ENCODE data around the gene GLCCI1.

GLCCI1 gene

DNA sequence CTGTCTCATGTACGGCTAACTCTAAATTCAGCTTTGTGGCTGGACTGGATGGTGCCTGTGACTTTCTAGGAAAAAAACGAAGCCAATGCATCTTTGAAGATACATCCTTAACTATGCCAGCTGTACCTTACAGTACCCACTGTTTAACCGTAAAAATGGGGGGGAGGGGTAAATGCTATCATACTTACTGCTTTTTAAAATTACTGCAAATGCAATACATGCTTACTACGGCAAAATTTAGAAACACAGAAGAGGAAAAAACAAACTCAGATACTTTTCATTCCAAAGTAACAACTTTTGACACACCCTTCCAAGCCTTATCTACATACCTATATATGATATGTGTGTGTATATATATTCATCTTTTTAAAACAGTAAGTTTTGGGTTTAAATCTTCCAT lies 20.4 kb upstream of the GLCCI1 start:
- H3K9ac ChIP-seq (ENCODE audit: low read length), result no peak overlapping the region
- TF ChIP-seq, protein P1, sequence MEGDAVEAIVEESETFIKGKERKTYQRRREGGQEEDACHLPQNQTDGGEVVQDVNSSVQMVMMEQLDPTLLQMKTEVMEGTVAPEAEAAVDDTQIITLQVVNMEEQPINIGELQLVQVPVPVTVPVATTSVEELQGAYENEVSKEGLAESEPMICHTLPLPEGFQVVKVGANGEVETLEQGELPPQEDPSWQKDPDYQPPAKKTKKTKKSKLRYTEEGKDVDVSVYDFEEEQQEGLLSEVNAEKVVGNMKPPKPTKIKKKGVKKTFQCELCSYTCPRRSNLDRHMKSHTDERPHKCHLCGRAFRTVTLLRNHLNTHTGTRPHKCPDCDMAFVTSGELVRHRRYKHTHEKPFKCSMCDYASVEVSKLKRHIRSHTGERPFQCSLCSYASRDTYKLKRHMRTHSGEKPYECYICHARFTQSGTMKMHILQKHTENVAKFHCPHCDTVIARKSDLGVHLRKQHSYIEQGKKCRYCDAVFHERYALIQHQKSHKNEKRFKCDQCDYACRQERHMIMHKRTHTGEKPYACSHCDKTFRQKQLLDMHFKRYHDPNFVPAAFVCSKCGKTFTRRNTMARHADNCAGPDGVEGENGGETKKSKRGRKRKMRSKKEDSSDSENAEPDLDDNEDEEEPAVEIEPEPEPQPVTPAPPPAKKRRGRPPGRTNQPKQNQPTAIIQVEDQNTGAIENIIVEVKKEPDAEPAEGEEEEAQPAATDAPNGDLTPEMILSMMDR (IDR thresholded peaks at IDR 0.05; ENCODE audit: insufficient read depth, low read length, poor library complexity, severe bottlenecking), result no peak
- TF ChIP-seq EZH2phosphoT487 (conservative IDR thresholded peaks at IDR 0.05; ENCODE audit: low read length), result no peak
- no peak overlapping the region for H3K27ac ChIP-seq (ENCODE audit: low read depth, low read length)
- no peaks in the 10 kb centered on the region for H3K79me2 ChIP-seq (ENCODE audit: insufficient read depth, low read length)
- no peak overlapping the region for H3K4me2 ChIP-seq (ENCODE audit: low read depth, low read length, poor library complexity, severe bottlenecking)
- H4K20me1 ChIP-seq (ENCODE audit: low read depth, low read length), result no peaks in the 10 kb centered on the region
- no peaks in the 10 kb centered on the region for H3K9me3 ChIP-seq (ENCODE audit: insufficient read depth, low read length)
- no peak overlapping the region for H3K4me3 ChIP-seq (ENCODE audit: insufficient read depth, low read length, poor library complexity, severe bottlenecking)
- no peaks in the 10 kb centered on the region for H3K9me2 ChIP-seq (replicated peaks; ENCODE audit: insufficient read depth, low read length)
- no peaks in the 10 kb centered on the region for H3K27me3 ChIP-seq (ENCODE audit: low read length)
- no peaks in the 10 kb centered on the region for H3F3A ChIP-seq (ENCODE audit: insufficient read depth)
- H3K36me3 ChIP-seq (ENCODE audit: low read length), result no peaks in the 10 kb centered on the region
- H2AFZ ChIP-seq (ENCODE audit: low read depth, low read length, severe bottlenecking), result no peak overlapping the region

DNA sequence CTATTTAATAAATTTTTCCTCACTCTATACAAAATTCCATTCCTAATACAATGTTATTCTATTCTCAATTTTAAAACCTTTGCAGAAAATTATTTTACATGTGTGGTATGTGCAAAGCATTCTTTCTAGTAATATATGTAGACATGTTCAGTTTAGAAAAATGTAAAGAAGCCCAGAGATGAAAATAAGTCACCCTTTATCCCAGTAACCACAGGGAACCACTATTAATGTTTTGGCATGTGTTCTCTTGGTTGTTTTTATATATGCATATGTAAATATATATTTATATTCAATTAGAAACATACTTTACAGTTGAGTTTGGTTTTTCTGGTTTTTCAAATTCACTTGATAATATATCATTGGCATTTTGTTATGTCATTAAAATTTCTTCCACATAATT lies 14.8 kb upstream of the GLCCI1 start:
- no peaks in the 10 kb centered on the region for H3K9me2 ChIP-seq (replicated peaks; ENCODE audit: insufficient read depth, low read length)
- no peaks in the 10 kb centered on the region for H4K20me1 ChIP-seq (ENCODE audit: low read depth, low read length)
- no peaks in the 10 kb centered on the region for H3K36me3 ChIP-seq (ENCODE audit: low read length)
- H3K9ac ChIP-seq (ENCODE audit: low read length), result no peak overlapping the region
- H3K4me3 ChIP-seq (ENCODE audit: insufficient read depth, low read length, poor library complexity, severe bottlenecking), result no peak overlapping the region
- H3K27ac ChIP-seq (ENCODE audit: low read depth, low read length), result no peak overlapping the region
- TF ChIP-seq, protein P1 (IDR thresholded peaks at IDR 0.05; ENCODE audit: insufficient read depth, low read length, poor library complexity, severe bottlenecking), result no peak
- TF ChIP-seq EZH2phosphoT487 (conservative IDR thresholded peaks at IDR 0.05; ENCODE audit: low read length), result no peak
- H3K9me3 ChIP-seq (ENCODE audit: insufficient read depth, low read length), result no peaks in the 10 kb centered on the region
- H3K27me3 ChIP-seq (ENCODE audit: low read length), result no peaks in the 10 kb centered on the region
- no peak overlapping the region for H2AFZ ChIP-seq (ENCODE audit: low read depth, low read length, severe bottlenecking)
- no peaks in the 10 kb centered on the region for H3K79me2 ChIP-seq (ENCODE audit: insufficient read depth, low read length)
- no peaks in the 10 kb centered on the region for H3F3A ChIP-seq (ENCODE audit: insufficient read depth)
- H3K4me2 ChIP-seq (ENCODE audit: low read depth, low read length, poor library complexity, severe bottlenecking), result no peak overlapping the region

DNA sequence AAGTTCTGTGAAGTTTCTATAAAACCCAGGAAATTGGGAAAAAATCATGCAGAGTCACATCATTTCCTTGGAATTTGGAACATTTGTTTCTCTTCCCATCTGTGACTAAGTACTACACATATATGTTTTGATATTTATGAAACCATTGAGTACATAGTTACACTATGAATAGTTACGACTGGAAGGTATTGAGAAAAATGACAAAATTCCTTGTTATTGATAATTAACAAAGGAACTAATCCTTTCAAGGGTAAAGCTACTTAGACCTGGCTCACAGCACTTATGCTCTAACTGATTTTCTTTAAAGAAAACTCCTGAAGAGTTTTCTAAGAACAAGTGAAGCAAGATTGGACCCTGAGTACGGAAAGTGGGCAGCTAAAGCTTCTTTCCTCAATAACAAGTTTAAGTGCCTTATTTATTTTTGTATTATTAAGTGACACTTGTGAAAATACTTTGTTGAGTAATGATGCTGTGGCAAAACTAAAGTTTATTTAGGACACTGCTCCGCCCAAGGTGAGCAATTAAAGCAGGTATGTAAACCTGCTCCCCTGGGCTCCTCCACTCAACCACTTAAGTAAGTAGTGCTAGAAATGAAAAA lies 12.0 kb upstream of the GLCCI1 start:
- Histone ChIP-seq H3K9me2 (replicated peaks; ENCODE audit: insufficient read depth, low read length) (no peaks in the 10 kb centered on the region), H3K36me3 (ENCODE audit: low read length) (no peaks in the 10 kb centered on the region), H3K9ac (ENCODE audit: low read length) (no peak overlapping the region), H3K9me3 (ENCODE audit: insufficient read depth, low read length) (no peaks in the 10 kb centered on the region), H3K4me2 (ENCODE audit: low read depth, low read length, poor library complexity, severe bottlenecking) (no peak overlapping the region), H3K27ac (ENCODE audit: low read depth, low read length) (no peak overlapping the region), H3K27me3 (ENCODE audit: low read length) (no peaks in the 10 kb centered on the region), H2AFZ (ENCODE audit: low read depth, low read length, severe bottlenecking) (no peak overlapping the region), H4K20me1 (ENCODE audit: low read depth, low read length) (no peaks in the 10 kb centered on the region), H3F3A (ENCODE audit: insufficient read depth) (no peaks in the 10 kb centered on the region), H3K4me3 (ENCODE audit: insufficient read depth, low read length, poor library complexity, severe bottlenecking) (no peak overlapping the region), H3K79me2 (ENCODE audit: insufficient read depth, low read length) (no peaks in the 10 kb centered on the region)
- TF ChIP-seq EZH2phosphoT487 (conservative IDR thresholded peaks at IDR 0.05; ENCODE audit: low read length), result no peak
- TF ChIP-seq, protein P1 (IDR thresholded peaks at IDR 0.05; ENCODE audit: insufficient read depth, low read length, poor library complexity, severe bottlenecking), result no peak
